PC-9 (cell line): ENCODE measurements around the gene MRPL43.
"Not testable (repeated sequence)": the region's sequence is repeated elsewhere in the genome, so short reads cannot be mapped to it uniquely, and the experiment has no call there.

Experiments
- CTCF ChIP-seq: fragments of 200-600 bp; sonication (generic); conservative IDR thresholded peaks from 2 replicates; pipeline ENCODE4 v1.6.1; 2017; ENCODE audit warnings: mixed run types, antibody characterized with exemption, mild to moderate bottlenecking, moderate library complexity
- EZH2 ChIP-seq: fragments of 200-600 bp; sonication (generic); IDR thresholded peaks from 2 replicates; pipeline ENCODE4 v1.8.0; 2017; ENCODE audit warnings: antibody characterized with exemption, low read depth

GRCh38 chr10:101034404-101034803 lies 47.1 kb upstream of the MRPL43 start:
- not testable (repeated sequence) for TF ChIP-seq CTCF, EZH2
